ENCODE data around the gene TRAF3.
A peak's percentile ranks its signal among the peaks of the same experiment; 100 is the strongest.

The TRAF3 gene

GRCh38 chr14:102927346-102927877, 150.2 kb downstream of the TRAF3 start:
- DNase-seq: no peak

- DNase-seq: no peak
Observed at GRCh38 chr14:102927878-102928411, 150.7 kb downstream of the TRAF3 start.

GRCh38 chr14:102928412-102929240, 151.4 kb downstream of the TRAF3 start:
- DNase-seq: peak; percentile 90

GRCh38 chr14:102929241-102930137, 152.2 kb downstream of the TRAF3 start:
- no peak for DNase-seq

GRCh38 chr14:102930138-102930752, 153.0 kb downstream of the TRAF3 start:
- DNase-seq: peak; percentile 71

- DNase-seq: no peak
Observed at GRCh38 chr14:102930753-102931579, 153.7 kb downstream of the TRAF3 start.

- no peak for DNase-seq
Observed at GRCh38 chr14:102931580-102932285, 154.5 kb downstream of the TRAF3 start.

GRCh38 chr14:102932484-102933248, 155.4 kb downstream of the TRAF3 start:
- no peak for DNase-seq

- no peak for DNase-seq
Observed at GRCh38 chr14:102933618-102934231, 156.5 kb downstream of the TRAF3 start.

- DNase-seq: no peak
Observed at GRCh38 chr14:102935756-102936155, 158.5 kb downstream of the TRAF3 start.

GRCh38 chr14:102937331-102938175, 160.3 kb downstream of the TRAF3 start:
- no peak for DNase-seq

- DNase-seq: no peak
Observed at GRCh38 chr14:102938191-102938590, 160.9 kb downstream of the TRAF3 start.

GRCh38 chr14:102939329-102939728, 162.1 kb downstream of the TRAF3 start:
- no peak for DNase-seq

GRCh38 chr14:102939820-102940561, 162.7 kb downstream of the TRAF3 start:
- no peak for DNase-seq

- no peak for DNase-seq
Observed at GRCh38 chr14:102940729-102941362, 163.6 kb downstream of the TRAF3 start.

GRCh38 chr14:102941419-102942011, 164.3 kb downstream of the TRAF3 start:
- DNase-seq: no peak

GRCh38 chr14:102942069-102942468, 164.8 kb downstream of the TRAF3 start:
- DNase-seq: peak; percentile 46

Data from islet precursor cell (in vitro differentiated cells).